GM12875 (cell line): Measurements from ENCODE around the gene NES.

Experiments used
- H3K4me3 ChIP-seq: one replicate; pipeline ENCODE4 v1.5.1; 2011; ENCODE audit warnings: low read depth, low read length, control low read depth
- CTCF ChIP-seq: IDR thresholded peaks from 2 replicates; pipeline ENCODE4 v1.5.1; 2011; ENCODE audit warnings: low read depth, mild to moderate bottlenecking, control low read depth, inconsistent platforms, low read length, moderate library complexity, borderline replicate concordance; ENCODE audit not compliant: insufficient read depth

Gene NES

GRCh38 chr1:156692925-156693847 lies 16.0 kb upstream of the NES start:
- no peak overlapping the region for H3K4me3 ChIP-seq
- TF ChIP-seq CTCF = no peak

DNA sequence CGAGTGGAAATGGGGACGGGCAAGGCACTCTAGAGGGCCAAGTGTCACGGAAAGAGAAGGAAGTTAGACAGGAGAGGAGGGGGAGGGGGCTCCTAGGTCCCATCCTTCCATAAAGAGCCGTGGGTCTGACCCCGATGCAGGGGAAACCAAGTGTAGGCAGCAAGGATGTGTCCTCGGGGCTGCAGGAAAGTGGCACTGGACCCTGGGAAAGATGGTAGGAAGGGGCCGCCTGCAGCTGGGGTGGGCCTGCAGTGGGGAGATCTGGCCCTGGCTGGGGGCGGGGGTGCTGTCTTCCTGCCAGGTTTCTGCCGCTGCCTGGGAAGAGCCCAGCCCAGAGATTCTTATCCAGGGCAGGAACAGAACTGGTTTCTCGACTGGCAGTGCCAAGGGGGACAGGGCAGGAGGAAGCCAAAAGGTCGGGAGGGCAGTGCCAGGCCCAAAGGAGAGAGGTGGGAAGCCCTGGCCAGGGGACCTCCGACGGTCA lies 15.3 kb upstream of the NES start:
- H3K4me3 ChIP-seq = no peak overlapping the region

GRCh38 chr1:156691665-156692440 lies 14.6 kb upstream of the NES start:
- no peak for TF ChIP-seq CTCF
- H3K4me3 ChIP-seq = no peak overlapping the region

More for the DNA sequence above, 15.3 kb upstream of the NES start:
- TF ChIP-seq CTCF = no peak

DNA sequence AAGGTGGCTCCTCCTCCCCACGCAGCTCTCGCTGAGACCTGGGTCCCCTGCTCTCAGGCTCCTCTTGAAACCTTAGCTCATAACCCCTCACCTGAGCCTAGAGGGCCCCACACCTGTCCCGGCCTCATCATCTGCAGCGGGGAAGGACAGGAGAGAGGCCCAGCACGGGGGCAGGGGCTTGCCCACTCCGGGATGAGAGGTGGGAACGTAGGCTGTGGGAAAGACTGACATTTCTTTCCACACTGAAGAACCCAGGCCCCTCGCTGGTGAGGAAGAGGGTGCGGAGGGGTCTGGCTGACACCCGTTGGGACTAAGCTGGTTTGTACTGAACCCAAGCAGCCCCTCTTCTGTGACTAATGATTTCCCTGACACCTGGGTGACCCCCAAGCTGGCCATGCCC lies 14.0 kb upstream of the NES start:
- no peak for TF ChIP-seq CTCF
- H3K4me3 ChIP-seq = no peak overlapping the region

GRCh38 chr1:156690675-156691036 lies 13.4 kb upstream of the NES start:
- H3K4me3 ChIP-seq = no peak overlapping the region
- TF ChIP-seq CTCF = no peak

DNA sequence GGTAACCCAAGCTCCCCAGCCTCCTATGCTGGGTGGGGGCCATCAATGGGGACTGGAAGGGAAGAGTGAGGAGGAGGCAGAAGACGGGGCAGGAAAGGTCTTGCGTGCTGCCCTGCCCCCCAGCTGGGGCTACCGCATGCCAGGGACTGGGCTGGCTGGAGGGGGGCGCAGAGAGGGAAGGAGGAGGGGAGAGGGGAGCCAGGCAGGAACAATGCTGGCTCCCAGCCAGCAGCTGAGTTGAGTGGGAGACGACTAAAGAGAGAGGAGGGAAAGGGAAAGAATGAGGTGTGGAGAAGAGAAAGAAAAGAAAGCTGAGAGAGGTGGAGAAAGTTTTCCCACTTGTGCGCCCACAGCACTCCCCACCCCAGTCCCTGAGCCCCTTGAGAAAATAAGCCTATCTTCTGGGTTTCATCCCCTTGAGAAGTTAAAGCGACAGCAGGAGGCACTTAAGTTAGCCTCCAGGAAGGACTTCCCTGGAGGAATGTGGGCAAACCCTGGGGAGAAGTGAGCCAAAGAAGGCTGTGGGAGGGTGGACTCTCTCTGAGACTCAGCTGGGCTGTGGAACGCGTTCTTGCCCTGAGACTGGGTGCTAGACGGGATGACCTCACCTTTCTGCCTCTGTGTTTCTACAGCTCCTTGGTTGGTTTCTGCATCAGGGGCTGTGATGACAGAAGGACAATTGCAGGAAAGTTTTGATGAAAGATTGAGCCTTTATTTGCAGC lies 12.9 kb upstream of the NES start:
- H3K4me3 ChIP-seq = no peak overlapping the region
- no peak for TF ChIP-seq CTCF
